GM19395 (cell line): ENCODE data around the gene SLC3A2.

Experiments
- ATAC-seq: cut with Tn5 transposase; IDR thresholded peaks from one replicate; pipeline ENCODE4 v1.9.1; 2021; ENCODE audit warnings: mild to moderate bottlenecking, moderate library complexity; ENCODE audit not compliant: unreplicated experiment

SLC3A2 gene

GRCh38 chr11:62908468-62909072 lies 27.9 kb downstream of the SLC3A2 start:
- no peak for ATAC-seq

GRCh38 chr11:62909107-62909894 lies 28.6 kb downstream of the SLC3A2 start:
- ATAC-seq: no peak

- ATAC-seq: no peak
These were observed 29.6 kb downstream of the SLC3A2 start for GRCh38 chr11:62910141-62910882.

GRCh38 chr11:62911137-62912130 lies 30.7 kb downstream of the SLC3A2 start:
- no peak for ATAC-seq

- ATAC-seq: no peak
These were observed 31.6 kb downstream of the SLC3A2 start for GRCh38 chr11:62912268-62912667.

GRCh38 chr11:62914416-62914815 lies 33.7 kb downstream of the SLC3A2 start:
- ATAC-seq: no peak

- ATAC-seq: no peak
These were observed 37.3 kb downstream of the SLC3A2 start for GRCh38 chr11:62917906-62918502.

GRCh38 chr11:62918531-62918930 lies 37.8 kb downstream of the SLC3A2 start:
- ATAC-seq: no peak

- ATAC-seq: no peak
These were observed 38.8 kb downstream of the SLC3A2 start for GRCh38 chr11:62919476-62919875.

- no peak for ATAC-seq
These were observed 39.4 kb downstream of the SLC3A2 start for GRCh38 chr11:62919898-62920640.

- ATAC-seq: no peak
These were observed 40.5 kb downstream of the SLC3A2 start, which contains the start of gene CHRM1 for GRCh38 chr11:62921201-62921572. Gene CHRM1, minus strand, starts transcription at chr11:62921363. Its CDS starts 10,263 bp downstream, at chr11:62911100.

GRCh38 chr11:62921573-62922188 lies 41.0 kb downstream of the SLC3A2 start:
- no peak for ATAC-seq

GRCh38 chr11:62922189-62922589 lies 41.5 kb downstream of the SLC3A2 start:
- no peak for ATAC-seq

- ATAC-seq: no peak
These were observed 42.1 kb downstream of the SLC3A2 start for GRCh38 chr11:62922653-62923431.

- no peak for ATAC-seq
These were observed 43.1 kb downstream of the SLC3A2 start for GRCh38 chr11:62923601-62924411.

GRCh38 chr11:62925308-62925707 lies 44.6 kb downstream of the SLC3A2 start:
- ATAC-seq: no peak
